ENCODE results near the gene LPAR6. TPM values are rescaled to one million over a fixed set of nuclear protein-coding genes. Genes with fewer than 3 reads are reported as not detected.

The LPAR6 gene
- total RNA-seq, 2 donors from 2014 or later, result 17.3 to 66.5 TPM

GRCh38 chr13:48397744-48398143 is 15.2 kb downstream of the LPAR6 start:
- no peak for TF ChIP-seq CTCF (IDR thresholded peaks at IDR 0.05)
- WGBS, result 49% methylated on average over 1 of the region's 1 CpG
- H3K27ac ChIP-seq, result no peak overlapping the region
- no peaks in the 10 kb centered on the region for H3K9me3 ChIP-seq
- peaks cover 9% of the 10 kb centered on the region for H3K4me1 ChIP-seq (replicated peaks)
- H3K4me3 ChIP-seq, result no peak overlapping the region
- intact Hi-C loops (cut with DNase I), result no loop called here
- no peaks in the 10 kb centered on the region for H3K27me3 ChIP-seq (replicated peaks; ENCODE audit: insufficient read depth)
- no peaks in the 10 kb centered on the region for H3K36me3 ChIP-seq
- no peak for DNase-seq (ENCODE audit: low spot score)

- Histone ChIP-seq H3K4me1 (replicated peaks) (peaks cover 2% of the 10 kb centered on the region), H3K4me3 (no peak overlapping the region), H3K27ac (no peak overlapping the region), H3K27me3 (replicated peaks; ENCODE audit: insufficient read depth) (no peaks in the 10 kb centered on the region), H3K9me3 (no peaks in the 10 kb centered on the region), H3K36me3 (no peaks in the 10 kb centered on the region)
- 94% methylated on average over 2 of the region's 2 CpGs for WGBS
- no peak for DNase-seq (ENCODE audit: low spot score)
- intact Hi-C loops (cut with DNase I), result no loop called here
- TF ChIP-seq POLR2A (IDR thresholded peaks at IDR 0.05) (no peak), CTCF (IDR thresholded peaks at IDR 0.05) (no peak), POLR2AphosphoS5 (IDR thresholded peaks at IDR 0.05) (no peak)
Observed at GRCh38 chr13:48393698-48394085, 19.2 kb downstream of the LPAR6 start.

- no peak overlapping the region for H3K27ac ChIP-seq
- 84% methylated on average over 3 of the region's 3 CpGs for WGBS
- intact Hi-C loops (cut with DNase I), result no loop called here
Observed at GRCh38 chr13:48393030-48393697, 19.7 kb downstream of the LPAR6 start.

GRCh38 chr13:48391257-48391656 is 21.7 kb downstream of the LPAR6 start:
- Histone ChIP-seq H3K27me3 (replicated peaks; ENCODE audit: insufficient read depth) (no peaks in the 10 kb centered on the region), H3K9me3 (no peaks in the 10 kb centered on the region), H3K4me1 (replicated peaks) (no peaks in the 10 kb centered on the region), H3K27ac (peak overlapping the region in 1 of 2 donors; percentile 61), H3K4me3 (no peak overlapping the region), H3K36me3 (no peaks in the 10 kb centered on the region)
- no peak for DNase-seq (ENCODE audit: low spot score)
- intact Hi-C loops (cut with DNase I), result no loop called here
- 65% methylated on average over 3 of the region's 3 CpGs for whole genome bisulfite sequencing
- no peak for TF ChIP-seq CTCF (IDR thresholded peaks at IDR 0.05)
- TF ChIP-seq POLR2AphosphoS5 (IDR thresholded peaks at IDR 0.05), result peak; percentile 70
- no peak for TF ChIP-seq POLR2A (IDR thresholded peaks at IDR 0.05)

More at GRCh38 chr13:48393030-48393697, 19.7 kb downstream of the LPAR6 start:
- TF ChIP-seq CTCF (IDR thresholded peaks at IDR 0.05), result no peak
- no peak for TF ChIP-seq POLR2AphosphoS5 (IDR thresholded peaks at IDR 0.05)
- TF ChIP-seq POLR2A (IDR thresholded peaks at IDR 0.05), result no peak
- no peak overlapping the region for H3K4me3 ChIP-seq
- H3K4me1 ChIP-seq (replicated peaks), result peaks cover 2% of the 10 kb centered on the region
- H3K27me3 ChIP-seq (replicated peaks; ENCODE audit: insufficient read depth), result no peaks in the 10 kb centered on the region
- no peaks in the 10 kb centered on the region for H3K9me3 ChIP-seq
- no peaks in the 10 kb centered on the region for H3K36me3 ChIP-seq
- DNase-seq (ENCODE audit: low spot score), result no peak

- H3K36me3 ChIP-seq, result no peaks in the 10 kb centered on the region
Observed at GRCh38 chr13:48386816-48387215, 26.1 kb downstream of the LPAR6 start.

More at GRCh38 chr13:48386816-48387215, 26.1 kb downstream of the LPAR6 start:
- Histone ChIP-seq H3K9me3 (no peaks in the 10 kb centered on the region), H3K4me3 (no peak overlapping the region), H3K27ac (no peak overlapping the region), H3K4me1 (replicated peaks) (no peaks in the 10 kb centered on the region), H3K27me3 (replicated peaks; ENCODE audit: insufficient read depth) (no peaks in the 10 kb centered on the region)
- no peak for DNase-seq (ENCODE audit: low spot score)
- WGBS, result 94% methylated on average over 8 of the region's 8 CpGs
- intact Hi-C loops (cut with DNase I), result no loop called here
- TF ChIP-seq POLR2A (IDR thresholded peaks at IDR 0.05) (no peak), POLR2AphosphoS5 (IDR thresholded peaks at IDR 0.05) (no peak), CTCF (IDR thresholded peaks at IDR 0.05) (no peak)

All from prostate gland (tissue), 2 donors.